Panc1 (cell line): Measurements from ENCODE around the gene TBCB. TPM values are rescaled to one million over a fixed set of nuclear protein-coding genes. Genes with fewer than 3 reads are reported as not detected.

Source experiments
- ATAC-seq: fragments of 200-7000 bp; cut with Tn5 transposase; 2 replicates; pipeline ENCODE4 v1.9.1; 2020; ENCODE audit warnings: mild to moderate bottlenecking, moderate library complexity
- BruUV-seq: library from RNA; stranded (reverse); fragments of 400-500 nt; replicated peaks from 2 replicates; lab custom pipeline; 2021; lab: Mats Ljungman, UMichigan
- CTCF ChIA-PET: fragments of 300-600 bp; sonication (Branson Sonifier 250); formaldehyde crosslinking; loops from one replicate; lab custom pipeline; 2022; ENCODE audit warnings: antibody characterized with exemption; lab: Charles Lee
- POLR2A ChIA-PET: fragments of 300-600 bp; sonication (Branson Sonifier 250); formaldehyde crosslinking; loops from one replicate; lab custom pipeline; 2022; ENCODE audit warnings: antibody characterized with exemption; lab: Charles Lee
- DNase-seq: peaks from one replicate; pipeline ENCODE4 v3.0.0-alpha.2; 2010; ENCODE audit warnings: low read depth, low spot score
- H3K27ac ChIP-seq: 2 replicates; pipeline ENCODE4 v1.5.1; 2011; ENCODE audit warnings: mild to moderate bottlenecking, low read length, inconsistent platforms
- H3K27me3 ChIP-seq: fragments of 200-500 bp; sonication (Bioruptor generic); 2 replicates; pipeline ENCODE4 v1.6.0; 2014; ENCODE audit warnings: low read length, inconsistent platforms; ENCODE audit not compliant: control insufficient read depth, insufficient read depth
- H3K36me3 ChIP-seq: fragments of 200-500 bp; sonication (Bioruptor generic); 2 replicates; pipeline ENCODE4 v1.5.1; 2014; ENCODE audit warnings: inconsistent platforms, mild to moderate bottlenecking, low read length, moderate library complexity; ENCODE audit not compliant: control insufficient read depth, insufficient read depth
- H3K4me1 ChIP-seq: 2 replicates; pipeline ENCODE4 v1.5.1; 2011; ENCODE audit warnings: inconsistent platforms, mild to moderate bottlenecking, low read length, moderate library complexity; ENCODE audit not compliant: control insufficient read depth, insufficient read depth
- H3K4me3 ChIP-seq, 2 experiments: 2 replicates each; pipeline ENCODE4 v1.5.1; 2011 to 2012; ENCODE audit warnings: low read depth in 2 of 2, low read length in 2 of 2, mild to moderate bottlenecking in 2 of 2, inconsistent platforms in 1 of 2, moderate library complexity in 1 of 2
- H3K9me3 ChIP-seq: fragments of 200-500 bp; sonication (Bioruptor generic); 2 replicates; pipeline ENCODE4 v1.5.1; 2014; ENCODE audit warnings: low read depth, mild to moderate bottlenecking, inconsistent platforms, low read length, moderate library complexity; ENCODE audit not compliant: control insufficient read depth, insufficient read depth
- POLR2AphosphoS5 ChIP-seq: IDR thresholded peaks from 2 replicates; pipeline ENCODE4 v1.6.1; 2012; ENCODE audit warnings: mild to moderate bottlenecking, low read depth, low read length, moderate library complexity
- SIN3A ChIP-seq: IDR thresholded peaks from 2 replicates; pipeline ENCODE4 v1.6.1; 2012; ENCODE audit warnings: low read depth, mild to moderate bottlenecking, low read length, moderate library complexity, borderline replicate concordance; ENCODE audit not compliant: insufficient read depth
- TCF7L2 ChIP-seq: IDR thresholded peaks from 2 replicates; pipeline ENCODE4 v1.6.1; 2011; ENCODE audit warnings: mild to moderate bottlenecking, low read depth, low read length, inconsistent platforms
- in situ Hi-C: cut with HindIII; loops from 2 replicates; pipeline ENCODE4 v1.10.0; 2016; ENCODE audit warnings: low sequenced_read_pairs, low pct_unique_long_range_greater_than_20kb
- intact Hi-C: fragments of 100-400 bp; cut with micrococcal nuclease; formaldehyde crosslinking; loops from one replicate; pipeline ENCODE4 v1.10.0; 2022; ENCODE audit not compliant: unreplicated experiment
- total RNA-seq: library from RNA; stranded (reverse); gene quantifications from one replicate; pipeline ENCODE4 v1.2.1, GENCODE V29; 2021; ENCODE audit not compliant: unreplicated experiment
- TF ChIP-seq, protein P1 (sequence below): fragments of 450-650 bp; IDR thresholded peaks from 2 replicates; pipeline ENCODE4 v1.5.1; 2017; ENCODE audit warnings: mild to moderate bottlenecking
- TF ChIP-seq, protein P2 (sequence below), 2 experiments: IDR thresholded peaks; 2 replicates each; pipeline ENCODE4 v1.6.1; 2011 to 2012; ENCODE audit warnings: low read depth in 2 of 2, control low read depth in 1 of 2, low read length in 1 of 2, mild to moderate bottlenecking in 1 of 2, moderate library complexity in 1 of 2; ENCODE audit not compliant: insufficient read depth in 1 of 2

TBCB gene
- total RNA-seq, 1 experiment from 2014 or later, result 496 TPM

DNA sequence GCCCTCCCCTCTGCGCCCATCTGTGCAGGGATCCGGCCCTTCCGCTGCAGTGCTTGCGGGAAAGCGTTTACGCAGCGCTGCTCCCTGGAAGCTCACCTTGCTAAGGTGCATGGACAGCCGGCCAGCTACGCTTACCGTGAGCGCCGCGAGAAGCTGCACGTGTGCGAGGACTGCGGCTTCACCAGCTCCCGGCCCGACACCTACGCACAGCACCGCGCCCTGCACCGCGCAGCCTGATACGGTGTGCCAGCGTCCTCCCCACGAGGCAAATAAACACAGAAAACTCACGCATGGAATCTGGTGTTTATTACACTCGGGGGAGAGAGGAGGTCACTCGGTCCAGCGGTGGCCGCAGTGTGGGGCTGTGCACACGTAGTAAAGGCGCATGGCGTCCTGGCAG is 1.8 kb upstream of the TBCB start:
- peak overlapping the region; percentile 92 for H3K27ac ChIP-seq
- ChIA-PET POLR2A (no interaction called here), CTCF (no interaction called here)
- no TSS peak for BruUV-seq
- H3K4me1 ChIP-seq, result peaks cover 14% of the 10 kb centered on the region
- TF ChIP-seq, protein P1, sequence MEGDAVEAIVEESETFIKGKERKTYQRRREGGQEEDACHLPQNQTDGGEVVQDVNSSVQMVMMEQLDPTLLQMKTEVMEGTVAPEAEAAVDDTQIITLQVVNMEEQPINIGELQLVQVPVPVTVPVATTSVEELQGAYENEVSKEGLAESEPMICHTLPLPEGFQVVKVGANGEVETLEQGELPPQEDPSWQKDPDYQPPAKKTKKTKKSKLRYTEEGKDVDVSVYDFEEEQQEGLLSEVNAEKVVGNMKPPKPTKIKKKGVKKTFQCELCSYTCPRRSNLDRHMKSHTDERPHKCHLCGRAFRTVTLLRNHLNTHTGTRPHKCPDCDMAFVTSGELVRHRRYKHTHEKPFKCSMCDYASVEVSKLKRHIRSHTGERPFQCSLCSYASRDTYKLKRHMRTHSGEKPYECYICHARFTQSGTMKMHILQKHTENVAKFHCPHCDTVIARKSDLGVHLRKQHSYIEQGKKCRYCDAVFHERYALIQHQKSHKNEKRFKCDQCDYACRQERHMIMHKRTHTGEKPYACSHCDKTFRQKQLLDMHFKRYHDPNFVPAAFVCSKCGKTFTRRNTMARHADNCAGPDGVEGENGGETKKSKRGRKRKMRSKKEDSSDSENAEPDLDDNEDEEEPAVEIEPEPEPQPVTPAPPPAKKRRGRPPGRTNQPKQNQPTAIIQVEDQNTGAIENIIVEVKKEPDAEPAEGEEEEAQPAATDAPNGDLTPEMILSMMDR, result no peak
- TF ChIP-seq SIN3A, result no peak
- TF ChIP-seq, protein P2, sequence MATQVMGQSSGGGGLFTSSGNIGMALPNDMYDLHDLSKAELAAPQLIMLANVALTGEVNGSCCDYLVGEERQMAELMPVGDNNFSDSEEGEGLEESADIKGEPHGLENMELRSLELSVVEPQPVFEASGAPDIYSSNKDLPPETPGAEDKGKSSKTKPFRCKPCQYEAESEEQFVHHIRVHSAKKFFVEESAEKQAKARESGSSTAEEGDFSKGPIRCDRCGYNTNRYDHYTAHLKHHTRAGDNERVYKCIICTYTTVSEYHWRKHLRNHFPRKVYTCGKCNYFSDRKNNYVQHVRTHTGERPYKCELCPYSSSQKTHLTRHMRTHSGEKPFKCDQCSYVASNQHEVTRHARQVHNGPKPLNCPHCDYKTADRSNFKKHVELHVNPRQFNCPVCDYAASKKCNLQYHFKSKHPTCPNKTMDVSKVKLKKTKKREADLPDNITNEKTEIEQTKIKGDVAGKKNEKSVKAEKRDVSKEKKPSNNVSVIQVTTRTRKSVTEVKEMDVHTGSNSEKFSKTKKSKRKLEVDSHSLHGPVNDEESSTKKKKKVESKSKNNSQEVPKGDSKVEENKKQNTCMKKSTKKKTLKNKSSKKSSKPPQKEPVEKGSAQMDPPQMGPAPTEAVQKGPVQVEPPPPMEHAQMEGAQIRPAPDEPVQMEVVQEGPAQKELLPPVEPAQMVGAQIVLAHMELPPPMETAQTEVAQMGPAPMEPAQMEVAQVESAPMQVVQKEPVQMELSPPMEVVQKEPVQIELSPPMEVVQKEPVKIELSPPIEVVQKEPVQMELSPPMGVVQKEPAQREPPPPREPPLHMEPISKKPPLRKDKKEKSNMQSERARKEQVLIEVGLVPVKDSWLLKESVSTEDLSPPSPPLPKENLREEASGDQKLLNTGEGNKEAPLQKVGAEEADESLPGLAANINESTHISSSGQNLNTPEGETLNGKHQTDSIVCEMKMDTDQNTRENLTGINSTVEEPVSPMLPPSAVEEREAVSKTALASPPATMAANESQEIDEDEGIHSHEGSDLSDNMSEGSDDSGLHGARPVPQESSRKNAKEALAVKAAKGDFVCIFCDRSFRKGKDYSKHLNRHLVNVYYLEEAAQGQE (IDR thresholded peaks at IDR 0.05; ENCODE audit: insufficient read depth in 1 of 2, low read depth in 2 of 2, low read length in 1 of 2), result no peak
- TF ChIP-seq TCF7L2, result no peak
- TF ChIP-seq POLR2AphosphoS5, result no peak
- intact Hi-C loops (no loop called here), in situ Hi-C loops (no loop called here)
- peak overlapping the region; percentile 85 to 96 for H3K4me3 ChIP-seq
- ATAC-seq (no peak), DNase-seq (no peak)
- no peaks in the 10 kb centered on the region for H3K9me3 ChIP-seq
- H3K27me3 ChIP-seq, result no peaks in the 10 kb centered on the region
- peaks cover 3% of the 10 kb centered on the region; the same call in 1 of the 2 replicates for H3K36me3 ChIP-seq

DNA sequence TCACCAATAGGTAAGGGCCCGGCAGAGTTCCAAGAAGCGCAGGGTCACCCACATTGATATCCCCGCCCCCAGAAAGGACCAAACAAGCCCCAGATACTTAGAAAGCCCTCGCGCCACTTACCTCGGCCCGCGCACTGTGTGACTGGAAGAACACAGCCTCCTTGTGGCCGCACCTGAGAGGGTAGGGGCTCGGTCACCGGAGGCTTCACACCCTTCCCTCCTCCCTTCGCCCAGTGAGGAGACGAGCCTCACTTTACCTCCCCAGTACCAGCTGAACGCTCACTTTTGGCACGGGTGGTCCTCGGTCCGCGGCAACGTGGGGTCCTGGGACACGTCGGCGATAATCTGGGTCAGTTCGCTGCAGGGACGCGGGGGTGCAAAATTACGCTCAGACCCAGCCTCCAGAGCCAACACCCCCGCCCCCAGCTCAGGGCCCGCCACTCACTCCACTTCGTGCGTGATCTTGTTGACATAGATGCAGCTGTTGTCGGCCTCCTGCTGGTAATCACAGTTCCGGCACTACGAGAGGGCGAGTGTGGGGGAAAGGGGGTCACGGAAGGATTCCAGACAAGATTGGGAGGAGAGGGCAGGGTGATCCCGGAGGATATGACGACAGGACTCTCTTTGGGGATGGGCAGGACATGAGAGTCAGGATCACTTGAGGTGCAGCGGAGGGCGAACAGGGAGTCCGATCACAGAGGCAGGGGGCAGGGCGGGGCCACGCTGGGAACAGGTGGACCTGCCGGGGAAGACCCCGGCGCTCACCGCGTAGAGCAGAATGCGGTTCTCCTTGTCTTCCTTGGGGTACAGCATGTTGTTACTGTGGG is 1.2 kb upstream of the TBCB start:
- Histone ChIP-seq H3K4me3 (peak overlapping the region; percentile 85 to 96), H3K9me3 (no peaks in the 10 kb centered on the region), H3K4me1 (peaks cover 14% of the 10 kb centered on the region), H3K27me3 (no peaks in the 10 kb centered on the region), H3K36me3 (peaks cover 3% of the 10 kb centered on the region; the same call in 1 of the 2 replicates), H3K27ac (peak overlapping the region; percentile 92)
- POLR2A ChIA-PET, result no interaction called here
- in situ Hi-C loops (no loop called here), intact Hi-C loops (no loop called here)
- CTCF ChIA-PET, result no interaction called here
- TSS peak; percentile 89 for BruUV-seq
- peak; percentile 0; the same call in 1 of the 2 replicates for ATAC-seq
- TF ChIP-seq SIN3A (no peak), TCF7L2 (no peak), POLR2AphosphoS5 (no peak)
- TF ChIP-seq, protein P1, result no peak
- TF ChIP-seq, protein P2 (IDR thresholded peaks at IDR 0.05; ENCODE audit: insufficient read depth in 1 of 2, low read depth in 2 of 2, low read length in 1 of 2), result no peak
- DNase-seq, result no peak
